ENCODE results near the gene RNF175.

Gene RNF175

DNA sequence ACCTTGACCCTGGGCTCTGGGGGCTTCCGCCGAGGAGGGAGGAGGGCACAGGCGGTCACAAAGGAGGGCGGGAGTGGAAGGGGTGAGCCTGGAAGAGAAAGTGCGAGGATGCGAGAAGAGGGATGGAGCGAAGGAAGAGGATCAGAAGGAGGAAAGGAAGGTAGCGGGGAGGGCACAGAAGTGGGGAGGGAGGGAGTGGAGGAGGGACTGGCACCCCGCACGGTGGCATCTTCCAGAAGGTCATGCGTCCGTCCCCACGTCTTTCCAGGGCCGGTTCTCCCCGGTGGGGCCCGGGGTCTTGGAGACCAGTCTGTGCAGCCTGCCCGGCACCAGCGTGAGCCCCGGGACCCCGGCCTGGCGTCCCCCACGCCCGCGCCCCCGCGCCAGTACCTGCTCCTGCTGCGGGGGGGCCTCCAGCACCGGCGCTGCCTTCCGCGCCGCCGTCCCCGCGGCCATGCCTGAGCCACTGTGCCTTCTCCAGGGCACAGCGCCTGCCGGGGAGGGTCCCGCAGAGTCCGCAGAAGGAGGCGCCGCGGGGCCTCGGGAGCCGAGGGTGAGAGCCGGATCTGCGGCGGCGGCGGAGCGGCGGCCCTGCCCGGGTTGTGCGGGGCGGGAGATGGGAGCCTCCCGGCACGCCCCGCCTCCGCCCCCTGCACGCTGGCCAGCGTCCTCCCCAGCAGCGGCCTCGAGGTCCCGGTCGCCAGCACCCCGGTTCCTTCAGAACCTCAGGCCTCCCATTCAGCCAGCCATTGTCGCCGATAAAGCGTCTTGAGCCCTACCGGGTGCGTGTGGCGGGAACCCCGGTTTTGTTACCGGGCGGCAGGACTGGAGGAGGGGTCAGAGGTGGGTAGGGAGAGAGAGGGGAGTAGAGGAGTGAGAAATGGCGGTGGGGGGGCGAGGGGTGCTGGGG, at the start of gene RNF175:
TSS of gene RNF175 (minus strand) at position 618 of the 910 bp plus-strand sequence. CDS start at position 456, 162 bp downstream.
- no peak for DNase-seq

DNA sequence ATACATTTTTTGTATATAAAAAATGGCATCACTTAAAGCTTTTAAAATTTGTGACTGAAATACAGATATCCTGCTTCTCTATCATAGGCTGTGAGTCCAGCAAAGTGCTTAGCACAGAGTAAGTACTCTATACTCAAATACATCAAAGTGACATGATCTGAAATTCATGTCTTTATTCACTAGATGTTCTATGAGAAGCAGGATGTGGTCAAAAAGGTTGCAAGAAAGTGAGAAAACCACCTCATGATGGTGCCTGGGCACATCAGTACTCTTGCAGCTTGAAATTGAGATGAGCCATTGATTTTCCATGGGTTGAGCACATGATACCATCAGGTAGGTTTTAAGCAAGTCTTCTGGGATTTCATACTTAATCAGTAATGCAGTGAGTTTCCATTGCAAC, 49.5 kb upstream of the RNF175 start:
- no peak for DNase-seq

DNA sequence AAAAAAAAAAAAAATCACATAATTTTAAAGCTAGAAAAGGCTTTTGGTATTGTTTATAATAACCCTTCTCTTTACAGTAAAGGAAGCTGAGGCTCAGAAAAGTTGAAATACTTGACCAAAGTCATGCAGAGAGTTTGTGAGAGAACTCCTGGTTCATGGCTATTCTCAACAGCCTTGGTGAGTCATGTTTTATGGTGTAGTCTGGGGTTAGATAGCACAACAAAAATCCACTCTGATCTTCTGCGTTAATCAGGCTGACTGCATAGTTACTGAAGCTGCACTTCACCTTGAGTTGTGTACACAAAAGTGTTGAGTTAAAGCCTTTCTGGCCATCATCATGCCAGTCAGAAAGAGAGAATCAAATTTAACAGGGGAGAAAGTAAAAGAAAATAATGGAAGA, 48.4 kb upstream of the RNF175 start:
- no peak for DNase-seq

DNA sequence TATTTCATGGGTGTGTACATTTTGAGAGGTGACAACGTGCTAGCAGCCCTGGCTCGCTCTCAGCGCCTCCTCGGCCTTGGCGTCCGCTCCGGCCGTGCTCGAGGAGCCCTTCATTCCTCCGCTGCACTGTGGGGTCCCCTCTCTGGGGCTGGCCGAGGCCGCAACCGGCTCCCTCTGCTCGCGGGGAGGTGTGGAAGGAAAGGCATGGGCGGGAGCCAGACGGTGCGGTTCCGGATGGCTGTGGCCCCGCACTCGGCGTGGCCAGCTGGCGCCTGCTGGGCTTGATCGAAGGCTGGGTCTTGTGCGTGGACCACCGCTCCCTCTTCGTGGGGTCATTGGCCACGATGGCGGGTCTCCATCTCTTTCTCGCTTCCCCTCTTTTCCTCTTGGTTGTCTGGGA, 46.2 kb upstream of the RNF175 start:
- DNase-seq: no peak

DNA sequence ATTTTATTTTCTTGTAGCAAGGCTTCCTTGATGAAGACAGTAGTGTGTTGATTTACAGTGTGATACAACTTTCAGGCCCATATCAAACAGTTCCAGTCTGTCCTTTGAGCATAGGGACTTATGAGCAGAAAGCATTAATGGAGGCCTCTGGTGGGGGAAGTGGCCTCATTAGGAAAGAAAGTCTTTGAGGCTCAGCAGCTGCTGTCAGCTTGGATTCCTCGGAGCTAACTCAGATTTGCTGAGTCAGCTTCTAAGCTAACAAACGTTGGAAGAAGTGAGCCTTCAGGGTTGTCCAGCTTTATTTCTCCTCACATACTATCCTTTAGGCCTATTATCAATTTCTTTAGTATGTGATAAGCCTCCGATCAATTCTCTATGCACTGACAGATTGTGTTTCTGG, 44.9 kb upstream of the RNF175 start:
- DNase-seq: no peak

DNA sequence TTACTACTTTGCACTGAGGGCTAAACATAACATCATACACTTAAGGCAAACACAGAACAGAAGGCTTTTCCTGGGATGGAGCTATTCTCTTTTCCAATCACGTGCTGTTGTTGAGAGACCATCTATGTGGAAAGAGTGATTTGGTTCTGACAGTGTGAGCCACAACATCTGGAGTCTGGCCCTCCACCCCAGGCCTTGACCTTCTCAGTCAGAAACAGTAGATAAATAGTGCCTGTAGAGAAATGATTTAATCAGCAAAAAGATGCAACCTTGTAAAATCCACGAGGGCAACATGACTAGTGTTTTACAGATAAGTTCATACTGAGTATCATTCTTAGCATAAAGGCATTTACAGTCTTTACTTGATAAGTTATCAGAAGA, 39.9 kb upstream of the RNF175 start:
- DNase-seq: no peak

DNA sequence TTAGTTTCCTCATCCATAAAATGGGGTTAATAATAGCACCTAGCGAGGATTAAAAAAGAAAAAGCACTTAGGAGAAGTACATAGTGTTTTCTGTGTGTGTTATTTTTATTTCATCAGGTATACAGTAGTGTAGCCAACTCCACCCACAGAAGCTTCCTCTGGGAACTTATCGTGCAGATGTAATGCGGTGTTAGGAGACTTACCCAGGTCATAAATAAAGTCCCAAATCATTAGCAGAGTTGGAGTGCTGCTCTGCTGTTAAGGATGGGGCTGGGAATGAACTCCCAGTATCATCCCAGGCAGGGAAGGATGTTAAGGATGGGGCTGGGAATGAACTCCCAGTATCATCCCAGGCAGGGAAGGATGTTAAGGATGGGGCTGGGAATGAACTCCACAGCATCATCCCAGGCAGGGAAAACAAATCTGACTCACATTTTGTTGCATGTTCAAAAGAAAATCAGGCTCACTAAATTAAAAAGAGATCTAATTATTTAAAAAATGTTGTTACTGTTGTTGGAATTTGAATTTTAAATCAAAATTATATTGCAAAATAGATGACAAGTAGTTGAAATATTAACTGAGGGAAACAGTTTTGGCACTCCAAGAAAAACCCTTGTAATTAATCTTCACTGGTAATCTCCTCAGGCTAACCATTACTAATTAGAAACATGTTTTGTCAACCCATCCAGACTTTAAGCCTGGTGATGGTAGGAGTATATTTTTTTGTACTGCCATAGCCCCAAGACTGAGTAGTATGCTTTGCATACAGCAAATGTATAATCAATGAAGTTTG, 39.3 kb upstream of the RNF175 start:
- no peak for DNase-seq

DNA sequence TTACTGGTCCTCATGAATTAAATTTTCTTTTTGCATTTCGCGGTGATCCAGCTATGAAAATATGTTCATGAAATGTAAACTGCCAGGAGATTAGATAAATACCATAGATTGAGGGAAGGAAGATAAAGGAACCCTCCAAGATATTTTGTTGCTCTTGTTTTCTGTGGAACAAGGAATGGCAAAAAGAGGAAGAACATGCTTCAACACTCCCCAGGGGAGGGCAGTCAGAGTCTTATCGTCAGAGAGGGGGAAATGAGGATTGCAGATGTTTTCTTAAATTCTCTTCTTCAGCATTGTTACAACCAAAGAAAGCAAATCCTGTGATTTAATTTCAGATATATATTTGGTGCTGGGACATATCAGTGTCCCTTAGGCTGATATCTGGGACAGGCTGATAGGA, 38.6 kb upstream of the RNF175 start:
- DNase-seq: no peak

DNA sequence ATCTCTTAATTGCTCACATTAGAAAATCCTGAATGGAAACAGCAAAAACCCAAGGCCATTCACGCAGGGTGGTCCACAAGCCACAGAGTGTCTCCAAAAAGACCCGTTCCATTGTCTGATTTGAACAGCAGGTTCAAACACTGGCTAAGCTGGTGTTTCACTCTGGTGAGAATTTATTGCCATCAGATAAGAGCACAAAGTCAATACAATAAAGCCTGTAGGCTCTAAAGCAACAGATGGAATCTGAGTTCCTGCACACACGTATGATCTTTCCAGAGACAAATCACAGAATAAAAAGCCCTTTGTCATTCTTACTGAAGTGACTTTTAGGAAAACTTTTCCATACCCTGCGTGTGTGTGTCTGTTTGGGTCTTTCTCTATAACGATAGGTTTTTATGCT, 34.2 kb upstream of the RNF175 start:
- no peak for DNase-seq

DNA sequence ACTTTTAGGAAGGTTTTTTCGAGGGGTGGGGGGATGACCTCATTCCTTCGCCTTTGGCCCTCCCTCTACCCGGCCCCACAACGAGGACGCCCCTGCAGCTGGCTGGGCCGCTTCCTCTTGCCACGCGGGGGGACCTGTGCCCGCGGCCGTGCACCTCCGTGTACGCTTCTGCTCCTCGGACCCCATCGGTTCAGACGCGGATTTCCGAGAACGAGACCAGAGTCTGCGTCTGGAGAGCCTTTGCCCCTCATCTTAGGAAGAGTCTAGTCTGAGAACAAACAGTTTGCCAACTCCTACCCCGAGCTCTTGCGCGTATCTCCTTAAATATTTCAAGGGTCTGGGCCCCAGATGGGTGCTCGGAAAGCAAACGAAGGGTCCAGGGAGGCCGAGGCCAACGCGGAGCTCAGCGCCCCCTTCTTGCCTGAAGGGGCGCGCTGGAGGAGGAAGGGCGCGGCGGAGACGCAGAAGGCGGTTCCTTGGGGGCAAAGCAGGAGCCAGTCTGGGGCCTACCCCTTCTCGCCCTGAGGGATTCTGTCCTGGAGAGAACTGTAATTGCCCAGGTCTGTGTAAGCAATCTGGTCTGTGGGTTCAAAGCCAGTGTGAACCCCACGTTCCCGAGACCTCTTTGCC, 32.9 kb upstream of the RNF175 start:
- DNase-seq: no peak

DNA sequence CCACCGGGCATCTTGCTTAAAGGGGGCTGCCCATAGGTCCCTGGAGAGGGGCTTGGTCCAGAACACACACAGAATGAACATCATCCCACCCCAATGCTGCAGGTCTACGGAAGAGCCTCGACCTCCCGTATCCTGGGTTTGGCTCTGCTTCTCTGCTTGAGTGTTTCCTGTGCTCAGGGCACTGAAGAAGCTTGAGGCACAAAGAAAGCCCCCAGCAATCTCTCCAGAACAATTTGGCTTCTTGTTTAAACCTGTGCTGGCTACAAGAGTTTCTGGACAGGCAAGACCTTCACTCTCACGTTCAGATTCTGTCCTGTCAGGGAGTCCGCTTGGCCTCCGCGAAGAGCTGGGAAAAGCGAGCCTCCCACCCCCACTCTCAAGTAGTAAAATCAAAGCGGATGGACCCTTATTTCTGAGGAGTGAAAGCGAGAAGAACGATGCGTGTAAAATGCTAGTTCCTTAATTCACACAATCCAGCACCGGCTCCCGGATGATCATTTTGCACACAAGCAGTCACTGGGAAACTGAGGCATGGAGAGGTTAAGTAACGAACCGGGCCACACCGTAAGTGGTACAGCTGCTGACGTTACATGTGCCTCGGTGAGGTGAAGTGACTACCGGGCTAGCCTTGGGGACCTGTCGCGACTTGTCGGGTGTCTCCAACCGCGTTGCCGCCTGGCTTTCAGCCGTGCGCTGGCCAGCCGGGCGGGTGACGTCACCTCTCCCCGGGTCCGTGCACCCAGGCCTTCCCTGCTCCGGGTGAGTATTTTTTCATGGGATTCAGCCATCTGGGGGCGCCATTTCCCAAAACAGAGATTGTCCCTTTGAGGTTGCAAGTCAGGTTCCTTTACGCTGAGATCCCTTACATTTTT, 32.2 kb upstream of the RNF175 start:
- no peak for DNase-seq

DNA sequence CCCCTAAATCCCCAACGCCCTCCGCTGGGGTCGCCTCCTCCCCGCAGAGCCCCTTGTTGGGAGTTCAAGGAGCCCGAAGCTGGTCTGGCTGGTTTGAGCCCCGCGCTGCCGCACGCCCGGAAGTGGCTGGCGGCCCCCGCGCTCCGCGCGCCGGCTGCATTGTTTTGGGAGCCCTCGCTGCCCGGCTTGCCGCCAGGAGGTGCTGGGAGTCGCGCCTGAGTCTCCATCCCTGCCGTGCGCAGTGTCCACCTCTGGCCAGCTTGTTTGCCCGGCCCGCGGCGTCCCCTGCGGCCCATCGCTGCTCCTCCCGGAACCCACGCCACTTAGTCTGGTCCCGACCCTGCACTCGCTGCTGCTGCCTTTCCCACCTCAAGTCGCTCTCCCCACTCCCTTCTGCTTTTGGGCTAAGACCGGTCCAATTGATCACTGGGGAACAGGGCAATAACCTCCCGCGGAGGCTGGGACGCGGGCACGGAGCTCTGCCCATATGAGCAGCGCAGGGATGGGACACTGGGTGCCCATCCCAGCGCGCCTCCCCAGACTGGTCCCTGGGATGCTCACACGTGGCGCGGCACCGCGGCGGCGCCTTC, 31.2 kb upstream of the RNF175 start:
- DNase-seq: no peak

DNA sequence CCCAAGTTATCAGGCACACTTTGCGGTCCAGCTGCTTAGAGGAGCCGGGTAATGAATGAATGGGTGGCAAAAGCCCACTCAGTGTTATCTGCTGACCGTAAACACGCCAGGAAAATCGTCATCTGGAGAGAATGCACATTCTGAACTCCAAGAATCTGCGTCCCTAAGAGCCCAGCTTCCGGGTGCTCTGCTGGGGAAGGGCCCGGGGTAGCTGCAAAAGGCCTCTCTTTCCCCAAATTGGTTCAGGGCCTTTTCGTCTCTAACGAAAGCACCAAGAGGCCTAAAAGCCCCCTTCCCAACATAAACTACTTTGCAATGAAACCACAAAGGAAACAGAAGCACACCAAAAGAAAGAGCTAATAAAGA, 30.7 kb upstream of the RNF175 start:
- no peak for DNase-seq

DNA sequence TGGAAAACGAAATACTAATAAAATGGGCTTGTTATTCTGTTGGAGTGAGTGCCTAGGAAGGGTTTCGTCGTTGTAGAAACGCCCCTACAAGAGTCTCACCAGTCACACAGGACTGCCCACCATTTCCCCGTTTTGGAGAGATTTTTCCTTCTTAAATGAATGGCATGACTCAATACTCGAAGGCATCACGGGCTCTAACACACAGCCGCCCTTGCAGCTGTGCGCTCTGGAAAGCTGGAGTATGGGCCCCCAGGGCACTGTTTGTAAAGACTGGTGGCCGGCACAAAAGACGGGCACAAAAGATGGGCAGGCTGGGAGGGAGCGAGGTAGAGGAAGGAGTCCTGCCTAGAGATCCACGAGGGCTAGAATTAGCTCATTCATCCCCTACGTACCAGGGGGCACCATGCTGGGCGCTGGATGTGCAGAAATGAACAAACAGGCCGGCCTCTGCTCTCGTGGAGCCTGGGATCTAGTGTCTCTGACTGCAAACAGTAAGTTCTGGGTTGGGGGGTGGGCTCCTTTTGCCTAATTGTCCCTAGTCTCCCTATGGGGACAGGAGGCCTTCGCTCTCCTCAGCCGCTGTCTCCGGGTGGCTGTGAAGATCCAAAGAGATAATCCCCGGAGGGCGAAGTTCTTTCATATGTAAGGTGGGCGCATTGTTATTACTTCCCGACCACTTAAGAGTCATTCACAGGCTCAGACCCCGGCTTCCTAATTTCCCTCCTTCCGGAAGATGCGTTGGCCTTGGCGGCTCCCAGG, 30.1 kb upstream of the RNF175 start:
- DNase-seq: no peak

DNA sequence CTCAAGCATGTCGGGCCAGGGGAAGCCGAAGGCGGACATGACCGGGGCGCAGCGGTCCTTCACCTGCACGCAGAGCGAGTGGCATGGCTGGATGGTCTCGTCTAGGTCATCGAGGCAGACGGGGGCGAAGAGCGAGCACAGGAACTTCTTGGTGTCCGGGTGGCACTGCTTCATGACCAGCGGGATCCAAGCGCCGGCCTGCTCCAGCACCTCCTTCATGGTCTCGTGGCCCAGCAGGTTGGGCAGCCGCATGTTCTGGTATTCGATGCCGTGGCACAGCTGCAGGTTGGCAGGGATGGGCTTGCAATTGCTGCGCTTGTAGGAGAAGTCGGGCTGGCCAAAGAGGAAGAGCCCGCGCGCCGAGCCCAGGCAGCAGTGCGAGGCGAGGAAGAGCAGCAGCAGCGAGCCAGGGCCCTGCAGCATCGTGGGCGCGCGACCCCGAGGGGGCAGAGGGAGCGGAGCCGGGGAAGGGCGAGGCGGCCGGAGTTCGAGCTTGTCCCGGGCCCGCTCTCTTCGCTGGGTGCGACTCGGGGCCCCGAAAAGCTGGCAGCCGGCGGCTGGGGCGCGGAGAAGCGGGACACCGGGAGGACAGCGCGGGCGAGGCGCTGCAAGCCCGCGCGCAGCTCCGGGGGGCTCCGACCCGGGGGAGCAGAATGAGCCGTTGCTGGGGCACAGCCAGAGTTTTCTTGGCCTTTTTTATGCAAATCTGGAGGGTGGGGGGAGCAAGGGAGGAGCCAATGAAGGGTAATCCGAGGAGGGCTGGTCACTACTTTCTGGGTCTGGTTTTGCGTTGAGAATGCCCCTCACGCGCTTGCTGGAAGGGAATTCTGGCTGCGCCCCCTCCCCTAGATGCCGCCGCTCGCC, 28.8 kb upstream of the RNF175 start, which contains the start of gene SFRP2:
TSS of gene SFRP2 (minus strand) at position 671 of the 864 bp plus-strand sequence. CDS start at position 423, 248 bp downstream.
- no peak for DNase-seq

DNA sequence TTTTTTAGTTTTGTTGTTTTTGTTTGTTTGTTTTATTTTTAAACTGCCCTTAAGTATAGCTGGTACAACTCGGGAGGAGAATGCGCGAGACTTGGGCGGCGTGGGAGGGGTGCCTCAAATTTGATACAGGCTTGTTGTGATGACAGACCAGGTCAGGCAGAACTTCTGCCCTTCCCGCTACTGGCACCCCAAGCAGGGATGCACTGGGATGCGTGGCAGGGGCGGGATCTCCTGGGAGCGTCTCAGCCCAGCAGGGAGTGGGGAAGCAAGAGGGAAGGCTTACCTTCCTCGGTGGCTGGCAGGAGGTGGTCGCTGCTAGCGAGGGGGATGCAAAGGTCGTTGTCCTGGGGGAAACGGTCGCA, 28.2 kb upstream of the RNF175 start:
- DNase-seq: no peak

DNA sequence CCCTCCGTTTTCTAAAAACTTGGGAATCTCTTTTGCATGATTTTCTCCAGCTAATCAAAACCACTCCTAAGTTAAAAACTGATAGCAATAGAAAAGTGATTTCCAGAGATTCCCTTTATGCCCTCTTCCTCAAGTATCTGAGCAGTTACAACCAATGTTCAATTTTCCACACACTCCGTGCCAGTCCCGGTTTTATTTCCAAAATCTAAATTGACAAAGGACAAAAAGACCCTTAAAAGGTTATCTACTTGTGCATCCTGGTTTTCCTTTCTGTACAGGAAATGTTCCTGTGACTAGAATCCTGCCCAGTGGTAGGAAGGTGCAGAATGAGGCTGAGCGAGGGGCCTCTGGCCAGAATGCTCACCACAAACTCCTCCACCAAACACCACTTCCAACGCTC, 27.8 kb upstream of the RNF175 start:
- DNase-seq: no peak

DNA sequence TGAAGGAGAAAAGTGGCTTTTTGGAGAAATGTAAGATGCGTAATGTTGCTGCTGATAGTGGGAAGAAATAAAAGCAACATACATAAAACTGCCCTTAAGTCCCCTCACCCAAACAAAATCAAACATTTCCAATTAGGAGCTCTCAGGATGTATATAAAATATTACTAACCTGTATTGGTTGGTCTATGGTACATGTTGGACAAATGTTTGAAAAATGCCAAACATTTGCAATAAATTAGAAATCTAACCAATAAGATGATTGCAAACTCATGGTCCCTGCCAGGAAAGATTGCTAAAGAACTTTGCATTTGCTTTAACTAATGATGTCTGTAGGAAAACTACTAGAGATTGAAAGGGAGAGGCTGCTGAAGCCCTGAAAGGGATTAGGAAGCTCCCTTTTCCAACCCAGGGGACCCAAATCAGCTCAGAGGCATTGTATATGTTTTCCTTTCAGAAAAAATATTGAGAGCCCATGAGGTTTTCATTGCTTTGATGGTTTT, 27.3 kb upstream of the RNF175 start:
- no peak for DNase-seq

DNA sequence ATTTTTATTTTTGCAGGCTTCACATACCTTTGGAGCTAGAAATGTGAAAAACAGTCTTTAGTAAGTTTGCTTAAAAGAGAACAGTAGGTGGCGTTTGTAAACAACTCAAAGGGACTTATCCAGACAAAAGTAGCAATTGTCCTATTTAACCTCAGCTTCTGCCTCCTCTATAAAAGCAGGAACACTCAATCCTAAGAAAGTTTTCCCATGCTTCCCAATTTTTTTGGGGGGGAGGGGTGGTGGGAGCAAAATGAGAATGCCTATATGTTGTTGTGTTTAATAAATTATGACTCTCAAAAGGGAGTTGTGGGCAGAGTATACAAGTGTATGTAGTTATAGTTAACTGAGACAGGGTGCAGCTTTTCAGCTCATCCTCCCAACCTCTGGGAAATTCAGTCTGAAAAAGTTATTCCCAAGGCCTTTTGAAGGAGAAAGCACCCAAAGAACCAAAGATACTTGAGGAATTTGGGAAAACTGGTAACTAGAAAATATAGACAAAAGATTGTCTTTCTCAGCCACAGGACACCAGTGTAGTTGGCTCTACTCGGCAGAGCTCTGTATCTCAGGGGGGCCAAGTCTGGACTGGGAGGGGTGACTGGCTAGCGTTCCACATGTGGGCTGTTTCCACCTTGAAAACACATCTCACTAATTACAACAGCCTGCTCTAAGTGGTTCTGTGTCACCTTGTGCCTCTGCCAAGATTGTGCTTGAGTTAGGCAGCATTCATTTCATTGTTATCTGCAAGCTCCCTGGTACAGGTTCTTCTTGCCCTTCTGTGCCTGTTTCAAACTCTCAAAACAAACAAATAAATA, 26.3 kb upstream of the RNF175 start:
- no peak for DNase-seq

Measured in DMS153 (cell line).